Measurements from ENCODE around the gene ZBTB42. TPM values are rescaled to one million over a fixed set of nuclear protein-coding genes. Genes with fewer than 3 reads are reported as not detected.

Gene ZBTB42
- polyA plus RNA-seq, 3 donors = 0.49 to 1.0 (median 0.68) TPM

GRCh38 chr14:104821971-104822608, 21.2 kb downstream of the ZBTB42 start:
- H3K27me3 ChIP-seq (ENCODE audit: control insufficient read depth in 2 of 2, insufficient read depth in 2 of 2, low read length in 2 of 2) = peaks cover 13 to 21% of the 10 kb centered on the region in 2 donors
- peaks cover 14 to 19% of the 10 kb centered on the region in 2 donors for H3K4me1 ChIP-seq (ENCODE audit: control insufficient read depth in 1 of 2, insufficient read depth in 2 of 2, low read length in 2 of 2)
- Mint-ChIP-seq H3K4me3 (no peak overlapping the region), H3K4me1 (peaks cover 15% of the 10 kb centered on the region), H3K27ac (no peak overlapping the region), H3K27me3 (ENCODE audit: low read depth in 3 of 3) (peaks cover 26 to 35% (median 27%) of the 10 kb centered on the region in 3 donors), H3K36me3 (peaks cover 4 to 14% of the 10 kb centered on the region in 2 donors), H3K9me3 (peaks cover 7 to 25% (median 14%) of the 10 kb centered on the region in 7 donors)
- H3K27ac ChIP-seq (ENCODE audit: low read depth in 1 of 2, low read length in 2 of 2) = no peak overlapping the region
- H3K36me3 ChIP-seq (replicated peaks in 1 of 2; ENCODE audit: control insufficient read depth in 1 of 2, insufficient read depth in 2 of 2, low read length in 2 of 2) = no peaks in the 10 kb centered on the region
- DNase-seq = no peak
- peaks cover 3 to 14% of the 10 kb centered on the region in 2 donors for H3K9me3 ChIP-seq (replicated peaks in 1 of 2; ENCODE audit: control insufficient read depth in 1 of 2, insufficient read depth in 1 of 2, low read length in 2 of 2)
- intact Hi-C loops (cut with micrococcal nuclease) = no loop called here
- H3K79me2 ChIP-seq (ENCODE audit: insufficient read depth, low read length) = no peaks in the 10 kb centered on the region
- no peak for TF ChIP-seq CTCF (IDR thresholded peaks at IDR 0.05)
- H3K9ac ChIP-seq (ENCODE audit: insufficient read depth, low read length, poor library complexity, severe bottlenecking) = no peak overlapping the region
- no peaks in the 10 kb centered on the region for H4K20me1 ChIP-seq (ENCODE audit: insufficient read depth, low read length)
- H3K4me2 ChIP-seq (replicated peaks; ENCODE audit: extremely low read depth, low read length, poor library complexity, severe bottlenecking) = no peak overlapping the region
- H3K4me3 ChIP-seq (replicated peaks in 1 of 3; ENCODE audit: low read depth in 2 of 3, low read length in 3 of 3) = no peak overlapping the region
- no peak overlapping the region for H2AFZ ChIP-seq (ENCODE audit: insufficient read depth, low read depth, low read length, poor library complexity, severe bottlenecking)
- 96% methylated on average over 26 of the region's 27 CpGs for WGBS (ENCODE audit: insufficient coverage)

GRCh38 chr14:104822821-104823615, 22.1 kb downstream of the ZBTB42 start:
- DNase-seq = no peak
- H3K4me3 ChIP-seq (replicated peaks in 1 of 3; ENCODE audit: low read depth in 2 of 3, low read length in 3 of 3) = no peak overlapping the region
- WGBS (ENCODE audit: insufficient coverage) = 99% methylated on average over 17 of the region's 22 CpGs
- Mint-ChIP-seq H3K27ac (no peak overlapping the region), H3K9me3 (peaks cover 7 to 22% (median 13%) of the 10 kb centered on the region in 7 donors), H3K4me3 (no peak overlapping the region), H3K4me1 (peaks cover 23% of the 10 kb centered on the region), H3K36me3 (peaks cover 4 to 14% of the 10 kb centered on the region in 2 donors), H3K27me3 (ENCODE audit: low read depth in 3 of 3) (peaks cover 32 to 44% (median 35%) of the 10 kb centered on the region in 3 donors)
- H3K36me3 ChIP-seq (replicated peaks in 1 of 2; ENCODE audit: control insufficient read depth in 1 of 2, insufficient read depth in 2 of 2, low read length in 2 of 2) = no peaks in the 10 kb centered on the region
- peaks cover 13 to 31% of the 10 kb centered on the region in 2 donors for H3K27me3 ChIP-seq (ENCODE audit: control insufficient read depth in 2 of 2, insufficient read depth in 2 of 2, low read length in 2 of 2)
- peaks cover 0 to 14% of the 10 kb centered on the region in 2 donors for H3K9me3 ChIP-seq (replicated peaks in 1 of 2; ENCODE audit: control insufficient read depth in 1 of 2, insufficient read depth in 1 of 2, low read length in 2 of 2)
- no peak overlapping the region for H3K9ac ChIP-seq (ENCODE audit: insufficient read depth, low read length, poor library complexity, severe bottlenecking)
- no peaks in the 10 kb centered on the region for H4K20me1 ChIP-seq (ENCODE audit: insufficient read depth, low read length)
- no peaks in the 10 kb centered on the region for H3K79me2 ChIP-seq (ENCODE audit: insufficient read depth, low read length)
- intact Hi-C loops (cut with micrococcal nuclease) = no loop called here
- H2AFZ ChIP-seq (ENCODE audit: insufficient read depth, low read depth, low read length, poor library complexity, severe bottlenecking) = no peak overlapping the region
- H3K27ac ChIP-seq (ENCODE audit: low read depth in 1 of 2, low read length in 2 of 2) = no peak overlapping the region
- H3K4me1 ChIP-seq (ENCODE audit: control insufficient read depth in 1 of 2, insufficient read depth in 2 of 2, low read length in 2 of 2) = peaks cover 18 to 25% of the 10 kb centered on the region in 2 donors
- H3K4me2 ChIP-seq (replicated peaks; ENCODE audit: extremely low read depth, low read length, poor library complexity, severe bottlenecking) = no peak overlapping the region
- TF ChIP-seq CTCF (IDR thresholded peaks at IDR 0.05) = no peak

Measured in CD14-positive monocyte (primary cell).